ENCODE measurements around the gene NAA50. TPM values are rescaled to one million over a fixed set of nuclear protein-coding genes. Genes with fewer than 3 reads are reported as not detected.

NAA50 gene
- polyA plus RNA-seq, 1 of the 3 experiments (the other 2 are of a cell fraction) = 79.5 TPM

DNA sequence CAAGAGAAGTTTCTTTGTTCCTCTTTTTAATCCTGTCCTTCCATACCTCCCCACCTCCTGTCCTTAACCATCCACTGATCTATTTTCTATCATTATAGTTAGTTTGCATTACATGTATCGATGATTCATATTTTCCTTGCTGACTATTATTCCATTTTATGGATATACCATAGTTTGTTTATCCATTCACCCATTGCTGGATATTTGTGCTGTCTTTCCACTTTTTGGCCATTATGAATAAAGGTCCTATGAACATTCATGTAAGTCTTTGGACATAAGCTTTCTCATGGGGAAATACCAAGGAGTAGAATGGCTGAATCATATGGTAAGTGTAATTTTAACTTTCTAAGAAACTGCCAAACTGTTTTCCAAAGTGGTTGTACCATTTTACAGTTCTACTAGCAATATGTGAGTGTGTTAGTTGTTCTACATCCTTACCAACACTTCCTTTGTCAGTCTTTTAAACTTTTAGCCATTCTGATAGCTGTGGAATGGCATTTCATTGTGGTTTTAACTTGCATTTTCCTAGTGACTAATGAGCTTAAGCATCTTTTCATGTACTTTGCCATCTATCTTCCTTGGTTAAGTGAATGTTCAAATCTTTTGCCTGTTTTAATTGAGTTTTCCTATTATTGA, 12.5 kb upstream of the NAA50 start:
- H3K36me3 ChIP-seq (replicated peaks in 1 of 2; ENCODE audit: control insufficient read depth in 1 of 2, insufficient read depth in 2 of 2, low read length in 1 of 2) = peaks cover 0 to 6% of the 10 kb centered on the region in 2 experiments
- no peak for DNase-seq
- H3K4me3 ChIP-seq (ENCODE audit: low read depth in 2 of 2, low read length in 1 of 2) = no peak overlapping the region
- H2AFZ ChIP-seq (ENCODE audit: low read depth) = no peak overlapping the region
- no peak overlapping the region for H3K27ac ChIP-seq (ENCODE audit: low read depth in 2 of 2, low read length in 1 of 2)
- H3K9me2 ChIP-seq = no peaks in the 10 kb centered on the region
- POLR2A ChIA-PET = no interaction called here
- TF ChIP-seq TAF1 (IDR thresholded peaks at IDR 0.05; ENCODE audit: borderline replicate concordance, low read depth, low read length) (no peak), GABPA (IDR thresholded peaks at IDR 0.05; ENCODE audit: low read depth) (no peak), ZBTB33 (IDR thresholded peaks at IDR 0.05; ENCODE audit: borderline replicate concordance, low read depth) (no peak), POLR2AphosphoS5 (IDR thresholded peaks at IDR 0.05; ENCODE audit: low read depth, low read length) (no peak), MEF2A (IDR thresholded peaks at IDR 0.05; ENCODE audit: borderline replicate concordance, low read depth) (no peak), FOXJ3 (CRISPR knock-in tag; IDR thresholded peaks at IDR 0.05) (no peak), RCOR1 (IDR thresholded peaks at IDR 0.05; ENCODE audit: low read length) (no peak), FOSL2 (IDR thresholded peaks at IDR 0.05; ENCODE audit: borderline replicate concordance, low read depth) (no peak), RFX5 (IDR thresholded peaks at IDR 0.05; ENCODE audit: low read length) (no peak), SMC3 (IDR thresholded peaks at IDR 0.05; ENCODE audit: low read depth, low read length) (no peak), TCF12 (IDR thresholded peaks at IDR 0.05) (no peak), SIN3A (IDR thresholded peaks at IDR 0.05; ENCODE audit: borderline replicate concordance, low read depth, low read length) (no peak)
- no peaks in the 10 kb centered on the region for H3K27me3 ChIP-seq (ENCODE audit: insufficient read depth)
- H3F3A ChIP-seq (replicated peaks; ENCODE audit: insufficient read depth) = peaks cover 9% of the 10 kb centered on the region
- H4K20me1 ChIP-seq (ENCODE audit: insufficient read depth) = no peaks in the 10 kb centered on the region
- CTCF ChIA-PET = interaction anchor here (1.1 kb wide), 1 partner anchor 14 kb away, joined by 3 read pairs; no protein-coding TSS in a partner anchor
- H3K9ac ChIP-seq = no peak overlapping the region
- H3K4me2 ChIP-seq = no peak overlapping the region
- H3K4me1 ChIP-seq (ENCODE audit: control insufficient read depth in 1 of 2, insufficient read depth in 2 of 2, low read depth in 1 of 2, low read length in 1 of 2) = no peaks in the 10 kb centered on the region
- WGBS (ENCODE audit: low lambda C conversion rate) = 98% methylated on average over 1 of the region's 1 CpG
- peaks cover 20% of the 10 kb centered on the region for H3K79me2 ChIP-seq (ENCODE audit: insufficient read depth)
- no peaks in the 10 kb centered on the region for H3K9me3 ChIP-seq

DNA sequence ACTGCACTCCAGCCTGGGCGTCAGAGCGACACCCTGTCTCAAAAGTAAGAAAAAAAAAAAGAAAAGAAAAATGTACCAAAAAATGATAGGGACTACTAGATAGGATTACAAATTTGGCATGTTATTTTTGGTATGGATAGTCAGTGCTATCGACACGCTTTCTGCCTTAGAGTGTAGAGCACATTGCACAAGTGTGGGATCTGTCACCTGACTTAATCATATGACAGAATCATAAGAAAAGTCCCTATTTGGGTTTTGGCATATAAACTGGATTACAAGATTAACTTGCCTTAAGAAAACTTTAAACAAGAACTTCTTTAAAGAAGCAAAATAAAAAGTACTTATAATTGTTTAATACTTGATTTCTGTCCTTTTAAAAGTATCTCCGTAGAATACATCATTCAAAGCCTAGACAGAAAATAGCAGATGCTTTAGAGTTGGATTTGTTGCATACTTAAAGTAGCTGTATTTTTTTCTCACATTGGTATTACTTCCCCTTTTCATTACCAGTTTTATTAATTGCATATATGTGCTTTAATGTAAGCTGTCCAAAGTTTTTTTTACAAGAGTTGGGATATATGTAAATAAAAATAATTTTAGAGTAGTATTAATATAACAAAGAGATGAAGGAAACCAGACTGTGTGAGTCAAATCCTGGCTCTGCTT, 8.6 kb upstream of the NAA50 start:
- CTCF ChIA-PET = interaction anchor here (0.7 kb wide), 1 partner anchor 10 kb away, joined by 3 read pairs; no protein-coding TSS in a partner anchor
- Histone ChIP-seq H3K4me2 (no peak overlapping the region), H3K79me2 (ENCODE audit: insufficient read depth) (peaks cover 31% of the 10 kb centered on the region), H3K27me3 (ENCODE audit: insufficient read depth) (no peaks in the 10 kb centered on the region), H3K9me2 (no peaks in the 10 kb centered on the region), H4K20me1 (ENCODE audit: insufficient read depth) (no peaks in the 10 kb centered on the region), H3F3A (replicated peaks; ENCODE audit: insufficient read depth) (peaks cover 9% of the 10 kb centered on the region), H3K27ac (ENCODE audit: low read depth in 2 of 2, low read length in 1 of 2) (no peak overlapping the region), H3K36me3 (replicated peaks in 1 of 2; ENCODE audit: control insufficient read depth in 1 of 2, insufficient read depth in 2 of 2, low read length in 1 of 2) (peaks cover 0 to 6% of the 10 kb centered on the region in 2 experiments), H3K9me3 (no peaks in the 10 kb centered on the region), H2AFZ (ENCODE audit: low read depth) (no peak overlapping the region), H3K9ac (no peak overlapping the region), H3K4me3 (ENCODE audit: low read depth in 2 of 2, low read length in 1 of 2) (no peak overlapping the region), H3K4me1 (ENCODE audit: control insufficient read depth in 1 of 2, insufficient read depth in 2 of 2, low read depth in 1 of 2, low read length in 1 of 2) (no peaks in the 10 kb centered on the region)
- DNase-seq = no peak
- WGBS (ENCODE audit: low lambda C conversion rate) = 95% methylated on average over 5 of the region's 5 CpGs
- POLR2A ChIA-PET = no interaction called here
- TF ChIP-seq PBX3 (IDR thresholded peaks at IDR 0.05) (no peak), USF2 (IDR thresholded peaks at IDR 0.05; ENCODE audit: borderline replicate concordance, low read depth, low read length) (no peak), JUND (IDR thresholded peaks at IDR 0.05) (no peak), RFX5 (IDR thresholded peaks at IDR 0.05; ENCODE audit: low read length) (no peak), FOXJ3 (CRISPR knock-in tag; IDR thresholded peaks at IDR 0.05) (no peak), EP300 (IDR thresholded peaks at IDR 0.05; ENCODE audit: borderline replicate concordance in 1 of 2, low read depth in 1 of 2, low read length in 1 of 2) (no peak), GABPA (IDR thresholded peaks at IDR 0.05; ENCODE audit: low read depth) (no peak), NRF1 (IDR thresholded peaks at IDR 0.05; ENCODE audit: low read depth, low read length) (no peak), ELF1 (IDR thresholded peaks at IDR 0.05) (no peak)
- TF ChIP-seq, protein P1, sequence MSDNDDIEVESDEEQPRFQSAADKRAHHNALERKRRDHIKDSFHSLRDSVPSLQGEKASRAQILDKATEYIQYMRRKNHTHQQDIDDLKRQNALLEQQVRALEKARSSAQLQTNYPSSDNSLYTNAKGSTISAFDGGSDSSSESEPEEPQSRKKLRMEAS (IDR thresholded peaks at IDR 0.05; ENCODE audit: low read depth) = no peak
- TF ChIP-seq, protein P2, sequence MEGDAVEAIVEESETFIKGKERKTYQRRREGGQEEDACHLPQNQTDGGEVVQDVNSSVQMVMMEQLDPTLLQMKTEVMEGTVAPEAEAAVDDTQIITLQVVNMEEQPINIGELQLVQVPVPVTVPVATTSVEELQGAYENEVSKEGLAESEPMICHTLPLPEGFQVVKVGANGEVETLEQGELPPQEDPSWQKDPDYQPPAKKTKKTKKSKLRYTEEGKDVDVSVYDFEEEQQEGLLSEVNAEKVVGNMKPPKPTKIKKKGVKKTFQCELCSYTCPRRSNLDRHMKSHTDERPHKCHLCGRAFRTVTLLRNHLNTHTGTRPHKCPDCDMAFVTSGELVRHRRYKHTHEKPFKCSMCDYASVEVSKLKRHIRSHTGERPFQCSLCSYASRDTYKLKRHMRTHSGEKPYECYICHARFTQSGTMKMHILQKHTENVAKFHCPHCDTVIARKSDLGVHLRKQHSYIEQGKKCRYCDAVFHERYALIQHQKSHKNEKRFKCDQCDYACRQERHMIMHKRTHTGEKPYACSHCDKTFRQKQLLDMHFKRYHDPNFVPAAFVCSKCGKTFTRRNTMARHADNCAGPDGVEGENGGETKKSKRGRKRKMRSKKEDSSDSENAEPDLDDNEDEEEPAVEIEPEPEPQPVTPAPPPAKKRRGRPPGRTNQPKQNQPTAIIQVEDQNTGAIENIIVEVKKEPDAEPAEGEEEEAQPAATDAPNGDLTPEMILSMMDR (IDR thresholded peaks at IDR 0.05) = no peak
- TF ChIP-seq, protein P3, sequence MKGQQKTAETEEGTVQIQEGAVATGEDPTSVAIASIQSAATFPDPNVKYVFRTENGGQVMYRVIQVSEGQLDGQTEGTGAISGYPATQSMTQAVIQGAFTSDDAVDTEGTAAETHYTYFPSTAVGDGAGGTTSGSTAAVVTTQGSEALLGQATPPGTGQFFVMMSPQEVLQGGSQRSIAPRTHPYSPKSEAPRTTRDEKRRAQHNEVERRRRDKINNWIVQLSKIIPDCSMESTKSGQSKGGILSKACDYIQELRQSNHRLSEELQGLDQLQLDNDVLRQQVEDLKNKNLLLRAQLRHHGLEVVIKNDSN (IDR thresholded peaks at IDR 0.05; ENCODE audit: borderline replicate concordance, low read depth) = no peak
